Activated CD8-positive, alpha-beta memory T cell treated with anti-CD3 and anti-CD28 coated beads for 24 hours (primary cell): ENCODE data around the gene FAM13C.

Source experiments
- DNase-seq: peaks from one replicate; pipeline ENCODE4 v3.0.0-alpha.2; 2020

FAM13C gene

DNA sequence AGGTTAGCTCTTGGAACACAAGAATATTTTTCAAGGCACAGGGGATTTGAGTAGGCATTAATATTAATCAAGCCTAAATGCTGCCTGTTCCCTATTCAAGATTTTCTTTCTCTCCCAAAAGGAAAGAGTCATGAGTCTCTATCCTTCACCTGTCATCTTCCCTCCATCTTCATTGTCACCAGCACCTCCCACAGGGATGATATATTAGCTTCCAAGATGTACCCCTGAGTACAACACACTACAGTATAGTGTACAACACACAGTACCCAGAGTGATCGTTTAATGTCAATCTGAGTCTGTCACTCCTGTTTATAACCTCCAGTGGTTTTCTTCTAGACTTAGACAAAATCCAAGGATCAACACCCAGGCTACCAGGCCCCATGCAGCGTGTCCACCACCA lies 50.1 kb downstream of the FAM13C start:
- no peak for DNase-seq

DNA sequence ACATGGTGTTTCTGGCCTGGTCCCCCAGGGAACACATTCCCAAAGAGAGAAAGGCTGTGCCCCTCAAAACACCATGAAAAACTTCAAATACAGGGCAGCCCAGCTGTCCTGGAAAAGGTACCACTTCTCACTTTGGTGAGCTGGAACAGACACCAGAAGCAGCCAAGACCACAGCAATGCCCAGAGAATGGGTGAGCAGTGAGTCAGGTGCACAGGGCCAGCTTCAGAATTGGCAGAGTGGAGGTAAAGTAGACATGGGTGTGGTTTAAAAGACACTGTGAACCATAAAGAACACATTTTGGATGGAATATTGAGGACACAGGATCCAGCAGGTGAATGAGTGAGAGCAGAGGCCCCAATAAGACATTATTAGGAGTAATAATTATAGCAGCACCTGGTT lies 51.3 kb downstream of the FAM13C start:
- DNase-seq, result no peak

DNA sequence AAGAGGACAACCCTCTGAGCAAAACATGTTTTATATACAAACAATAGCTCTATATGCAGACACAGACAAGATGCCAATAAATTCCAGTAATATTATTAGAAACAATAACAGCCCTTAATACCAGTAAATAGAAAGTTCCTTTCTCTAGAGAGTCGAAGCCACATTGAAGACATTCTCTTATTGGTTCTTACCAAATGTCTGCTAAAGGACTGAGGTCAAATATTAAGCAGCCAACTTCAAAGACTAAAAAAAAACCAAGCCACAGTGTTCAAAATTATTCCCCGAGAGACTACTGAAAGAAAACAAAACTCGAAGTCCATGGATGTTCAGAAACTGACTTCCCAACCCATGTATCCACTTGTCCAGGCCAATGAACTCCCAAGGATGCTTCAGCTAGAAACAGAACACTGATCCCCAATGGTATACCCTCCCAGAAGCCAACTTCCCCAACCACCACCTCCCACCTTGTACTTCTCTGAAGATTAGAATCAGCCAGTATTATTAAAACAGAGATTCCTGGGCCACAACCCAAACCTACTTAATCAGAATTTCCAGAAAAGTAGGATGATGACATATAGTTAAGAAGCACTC lies 51.9 kb downstream of the FAM13C start:
- DNase-seq, result no peak

DNA sequence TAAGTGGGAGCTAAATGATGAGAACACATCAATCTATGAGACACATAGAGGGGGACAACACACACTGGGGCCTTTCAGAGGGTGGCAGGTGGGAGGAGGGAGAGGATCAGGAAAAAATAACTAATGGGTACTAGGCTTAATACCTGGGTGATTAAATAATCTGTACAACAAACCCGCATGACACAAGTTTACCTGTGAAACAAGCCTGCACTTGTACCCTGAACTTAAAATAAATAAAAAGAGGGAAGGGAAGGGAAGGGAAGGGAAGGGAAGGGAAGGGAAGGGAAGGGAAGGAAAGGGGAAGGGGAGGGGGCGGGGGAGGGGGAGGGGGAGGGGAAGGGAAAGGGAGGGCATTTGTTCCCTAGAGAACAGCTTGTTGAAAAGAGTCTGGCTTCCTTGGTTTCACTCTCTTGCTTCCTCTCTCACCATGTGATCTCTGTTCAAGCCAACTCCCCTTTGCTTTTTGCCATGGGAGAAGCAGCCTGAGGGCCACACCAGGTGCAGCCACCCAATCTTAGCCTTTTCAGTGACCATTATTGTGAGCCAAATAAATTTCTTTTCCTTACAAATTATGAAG lies 57.7 kb downstream of the FAM13C start:
- no peak for DNase-seq

DNA sequence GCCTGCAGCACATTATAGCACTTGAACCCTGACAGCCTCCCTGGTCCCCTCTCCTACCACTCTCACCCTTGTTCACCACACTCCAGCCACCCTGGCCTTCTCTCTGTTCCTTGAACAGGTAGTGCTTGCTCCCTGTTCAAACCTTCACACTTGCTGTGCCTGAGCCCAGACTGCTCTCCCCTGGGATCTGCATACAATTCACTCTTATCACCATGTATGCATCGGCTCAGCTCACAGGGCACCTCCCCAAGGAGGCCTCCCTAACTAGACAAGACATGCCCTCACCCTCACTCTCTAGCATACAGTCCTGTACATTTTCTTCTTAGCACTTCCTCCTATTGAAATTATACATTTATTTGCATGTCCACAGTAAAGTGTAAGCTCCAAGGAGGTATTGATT lies 59.3 kb downstream of the FAM13C start:
- DNase-seq, result no peak

DNA sequence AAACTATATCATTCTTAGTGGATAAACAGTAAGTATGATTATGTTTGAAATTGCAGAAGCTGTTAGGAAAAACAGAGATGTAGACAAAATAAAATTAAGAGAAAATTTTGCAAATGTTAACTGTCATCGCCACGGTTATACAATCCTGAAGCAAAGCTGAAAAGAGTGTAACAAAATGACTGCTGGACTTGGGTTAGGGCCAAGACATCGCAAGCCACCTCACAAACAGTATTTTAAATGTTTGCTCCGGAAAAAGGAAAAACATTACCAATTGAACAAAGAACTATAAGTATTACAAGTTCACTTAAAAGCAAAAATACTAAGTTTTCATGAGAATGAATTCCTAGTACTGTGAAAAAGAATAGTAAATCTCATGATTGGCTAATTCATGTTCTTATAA lies 60.0 kb downstream of the FAM13C start:
- DNase-seq, result no peak

DNA sequence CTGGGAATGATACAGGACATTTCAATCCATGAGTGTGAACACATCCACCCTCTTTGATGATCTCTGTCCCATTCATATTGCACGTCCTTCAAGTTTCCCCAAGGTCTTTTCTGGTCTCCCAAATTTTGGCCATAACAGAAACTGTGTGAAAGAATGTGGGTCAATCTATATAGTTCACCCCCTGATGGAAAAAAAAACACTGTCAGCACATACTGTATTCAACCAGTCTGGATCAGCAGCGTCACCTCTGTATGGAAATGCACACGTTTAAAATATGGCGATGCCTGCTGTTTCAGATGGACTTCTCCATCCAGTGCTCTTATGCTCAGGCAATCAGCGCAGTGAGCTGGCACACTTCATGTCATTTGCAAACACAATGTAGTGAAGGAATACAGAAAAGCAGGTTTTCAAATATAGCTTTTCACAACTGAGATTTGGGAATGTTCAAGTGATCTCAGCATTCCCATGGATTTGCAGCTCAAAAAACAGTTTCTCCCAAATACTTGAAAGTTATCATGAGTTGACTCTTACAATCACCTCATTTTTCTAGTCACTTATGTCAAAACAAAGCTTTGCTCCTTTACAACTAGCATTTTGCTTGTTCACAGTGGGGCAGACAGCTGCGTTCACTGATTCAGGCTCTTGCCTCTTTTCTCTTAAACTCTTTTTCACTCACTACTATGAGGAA lies 61.1 kb downstream of the FAM13C start:
- DNase-seq, result no peak

DNA sequence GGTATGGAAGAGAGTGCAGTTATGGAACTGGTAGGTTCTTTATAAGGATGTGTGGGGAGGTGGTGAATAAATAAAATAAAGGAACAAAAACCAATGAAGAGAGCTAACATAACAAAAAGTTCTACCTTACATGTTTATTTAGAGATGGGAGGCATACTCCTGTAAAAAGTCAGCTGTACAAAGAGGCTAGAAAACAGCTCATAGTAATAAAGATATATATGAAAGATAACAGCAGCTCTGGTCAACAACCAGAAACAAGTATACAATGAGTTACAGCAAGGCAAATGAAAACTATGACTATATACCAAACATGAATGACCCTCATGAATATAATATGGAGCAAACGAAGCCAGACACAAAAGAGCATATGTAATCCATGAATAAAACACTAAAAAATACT lies 62.0 kb downstream of the FAM13C start:
- no peak for DNase-seq

DNA sequence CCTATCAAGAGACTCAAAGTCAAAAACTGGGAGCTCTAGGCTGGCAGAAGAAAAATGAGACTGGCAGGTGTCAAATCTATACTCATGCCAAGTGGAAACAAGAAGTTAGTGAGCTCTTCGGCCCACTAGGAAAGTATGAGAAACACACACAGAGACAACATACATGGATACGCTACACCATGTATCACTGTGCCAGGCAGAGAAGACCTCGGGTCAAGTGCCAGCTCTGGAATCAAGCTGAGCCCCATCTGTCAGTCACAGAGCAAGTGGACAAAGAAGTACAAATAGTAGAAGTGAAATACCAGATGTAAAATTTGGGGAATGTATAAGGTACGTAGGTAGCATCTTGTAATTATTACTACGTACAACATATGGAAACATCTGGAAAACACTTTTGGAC lies 62.4 kb downstream of the FAM13C start:
- no peak for DNase-seq

DNA sequence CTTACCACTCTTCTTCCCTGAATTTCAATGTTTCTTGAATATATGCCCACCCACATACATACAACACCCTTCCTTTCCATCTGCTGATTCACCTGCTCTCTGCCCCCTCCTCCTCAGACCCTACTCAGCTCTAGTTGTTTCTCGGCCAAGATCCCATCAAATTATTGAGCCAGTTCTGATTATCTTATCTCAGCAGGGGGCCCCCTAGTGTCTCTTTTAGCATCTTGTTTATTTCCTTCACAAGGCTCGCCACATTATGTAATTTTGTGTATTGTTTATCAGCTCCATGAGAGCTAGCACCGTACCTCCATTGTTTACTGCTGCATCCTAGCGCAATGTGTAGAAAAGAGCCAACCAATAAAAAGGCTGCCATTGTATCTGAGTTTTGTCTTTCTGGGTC lies 71.9 kb downstream of the FAM13C start:
- DNase-seq, result no peak

DNA sequence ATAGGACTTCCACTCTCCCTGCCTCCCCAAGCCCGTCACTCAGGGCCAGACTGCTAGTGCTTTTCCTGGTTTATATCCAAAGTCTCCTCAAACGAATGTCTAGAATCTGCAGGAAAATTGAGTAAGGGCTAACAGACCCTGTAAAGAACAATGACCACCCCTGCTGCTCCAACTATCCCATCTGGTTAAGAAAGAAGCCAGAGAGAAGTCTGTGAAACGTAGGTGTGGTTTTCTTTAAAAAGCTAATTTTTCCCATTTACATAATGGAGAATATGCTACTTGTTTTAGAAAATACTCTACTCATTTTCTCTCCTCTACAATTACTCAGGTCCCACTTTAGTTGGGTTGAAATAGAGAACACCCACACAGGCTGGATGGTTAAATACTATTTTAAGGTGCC lies 72.5 kb downstream of the FAM13C start:
- DNase-seq, result no peak

DNA sequence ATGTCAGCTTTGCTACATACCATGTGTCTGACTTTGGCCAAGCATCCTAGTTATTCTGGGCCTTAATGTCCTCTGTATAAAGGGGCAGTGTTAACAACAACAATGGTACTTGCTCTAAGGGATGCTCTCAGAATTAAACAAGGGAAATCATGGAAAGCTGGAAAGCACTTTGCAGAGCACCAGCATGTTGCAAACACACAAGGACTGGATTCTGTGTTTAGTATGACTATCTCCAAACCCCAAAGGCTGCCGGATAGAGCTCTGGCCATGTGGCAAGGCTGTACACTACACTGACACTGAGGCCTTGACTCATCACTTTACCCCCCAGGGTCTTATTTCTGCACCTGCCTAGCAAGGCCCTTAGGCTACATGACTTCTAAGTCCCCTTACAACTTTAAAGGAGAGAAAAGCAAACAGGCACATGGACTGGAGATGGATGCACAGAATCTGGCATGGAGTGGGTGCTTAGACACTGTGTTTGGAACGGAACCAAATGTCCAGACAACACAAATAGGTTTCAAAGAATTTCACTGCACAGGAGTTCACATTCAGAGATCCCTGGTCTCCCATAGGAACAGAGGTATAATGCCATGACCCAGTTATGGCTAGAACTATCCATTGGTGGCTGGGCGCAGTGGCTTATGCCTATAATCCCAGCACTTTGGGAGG lies 74.6 kb downstream of the FAM13C start:
- no peak for DNase-seq

DNA sequence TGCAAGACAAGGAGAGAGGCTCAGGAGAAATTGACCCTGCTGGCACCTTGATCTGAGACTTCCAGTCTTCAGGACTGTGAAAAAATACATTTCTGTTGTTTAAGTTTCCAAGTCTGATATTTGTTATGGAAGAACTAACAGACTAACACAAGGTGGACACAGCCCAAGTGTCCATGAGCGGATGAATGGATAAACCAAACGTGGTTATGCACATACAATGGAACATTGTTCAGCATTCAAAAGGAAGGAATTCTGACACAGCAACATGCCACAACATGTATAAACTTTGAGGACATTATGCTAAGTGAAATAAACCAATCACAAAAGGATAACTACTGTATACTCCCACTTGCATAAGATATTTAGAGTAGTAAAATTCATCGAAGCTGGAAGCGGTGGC lies 76.5 kb downstream of the FAM13C start:
- DNase-seq, result no peak

DNA sequence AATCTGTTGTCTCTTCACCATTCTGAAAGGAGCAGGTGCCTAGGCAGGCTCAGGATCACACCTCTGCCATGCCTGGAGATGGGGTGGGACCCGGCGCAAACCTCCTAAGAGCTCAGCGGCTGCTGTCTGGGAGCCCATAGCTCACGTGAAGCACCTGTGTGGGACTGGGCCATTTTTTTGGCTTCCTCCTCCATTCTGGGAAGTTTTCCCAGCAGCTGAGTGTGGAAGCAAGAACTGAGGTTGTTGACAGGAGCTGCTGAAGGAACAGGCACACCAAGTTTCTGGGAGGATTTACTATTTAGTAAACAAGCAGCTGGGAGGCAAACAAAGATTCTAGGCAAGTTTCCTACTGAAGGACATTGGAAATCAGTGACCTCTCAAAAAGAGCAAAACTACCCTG lies 77.3 kb downstream of the FAM13C start:
- DNase-seq, result no peak

DNA sequence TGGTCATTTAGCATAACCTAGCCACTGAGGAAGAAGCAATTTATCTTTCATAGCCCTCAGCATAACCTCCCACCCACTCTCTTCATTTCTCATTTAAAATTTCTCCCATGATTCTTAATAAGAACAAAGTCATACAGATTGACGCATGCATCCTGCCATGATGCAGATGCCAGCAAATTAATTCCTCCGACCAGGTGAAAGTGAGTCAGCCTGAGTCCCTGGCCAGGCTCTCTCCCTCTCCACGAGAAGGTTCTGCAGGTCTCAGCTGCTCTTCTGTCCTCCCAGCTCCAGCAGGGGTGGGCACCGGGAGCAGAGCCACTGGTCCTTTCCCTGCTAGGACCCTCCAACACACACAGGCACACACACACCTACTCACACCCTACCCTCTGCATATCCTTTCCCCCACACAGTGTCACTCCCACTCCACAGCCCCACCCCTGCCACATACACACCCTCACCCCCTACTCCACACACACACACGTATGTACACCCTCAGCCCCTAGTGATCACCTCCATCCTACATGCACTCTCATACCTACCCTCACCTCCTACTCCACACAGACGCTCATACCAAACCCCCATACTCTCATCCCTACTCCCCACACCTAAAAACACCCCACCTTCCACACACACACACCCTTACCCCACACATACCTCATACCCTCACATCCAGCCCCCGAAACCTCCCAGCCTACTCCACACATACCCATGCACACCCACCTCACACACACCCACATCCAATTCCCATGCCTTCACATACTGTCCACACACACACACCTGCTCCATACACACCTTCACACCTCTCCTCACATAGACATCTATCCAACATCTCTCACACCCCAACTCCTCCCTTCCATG lies 78.0 kb downstream of the FAM13C start:
- DNase-seq, result no peak

DNA sequence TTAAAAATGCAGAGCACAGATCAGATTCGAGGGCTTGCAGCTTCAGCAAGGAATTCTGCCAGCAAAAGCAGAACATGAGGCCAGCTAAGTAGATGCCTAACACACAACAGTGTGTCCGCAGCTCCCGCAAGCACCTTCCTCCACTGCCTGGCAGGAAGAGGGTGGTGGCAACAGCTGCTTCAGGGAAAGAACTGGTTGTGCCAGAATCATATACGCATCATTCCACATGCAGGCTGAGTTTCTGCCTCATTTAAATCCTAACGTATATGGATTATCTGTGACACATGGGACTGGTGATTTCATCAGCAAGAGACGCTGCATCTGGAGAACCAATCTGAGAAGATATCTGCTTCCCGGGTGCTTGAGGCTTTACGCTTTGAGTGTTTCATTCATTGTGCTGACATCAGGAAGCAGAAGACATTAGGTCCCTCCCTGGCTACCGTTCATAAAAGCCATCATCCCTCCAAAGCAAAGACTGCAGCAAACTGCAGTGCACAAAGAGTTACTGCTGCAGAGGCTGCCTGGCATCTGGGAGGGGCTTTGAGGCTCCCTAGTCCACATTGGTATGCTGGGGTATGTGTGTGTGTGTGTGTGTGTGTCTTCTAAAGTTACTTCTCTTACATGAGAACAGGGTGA lies 78.8 kb downstream of the FAM13C start:
- no peak for DNase-seq

DNA sequence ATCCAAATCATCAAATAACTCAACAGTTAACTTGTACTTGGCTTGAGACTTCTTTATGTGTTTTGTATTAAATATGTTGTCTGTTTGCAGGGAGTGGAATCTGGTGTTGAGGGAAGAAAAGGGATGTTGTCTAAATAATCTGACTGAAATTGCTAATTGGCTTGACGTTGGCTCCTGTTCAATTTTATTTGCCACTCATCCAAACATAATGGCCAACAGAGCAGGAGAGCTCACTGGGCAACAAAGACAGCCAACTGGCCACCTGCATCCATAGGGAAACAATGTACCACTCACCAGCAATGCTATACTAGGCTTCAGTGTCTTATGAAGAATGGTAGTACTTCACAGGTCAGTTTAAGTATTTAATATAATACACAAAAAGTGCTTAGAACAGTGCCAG lies 80.5 kb downstream of the FAM13C start:
- no peak for DNase-seq

DNA sequence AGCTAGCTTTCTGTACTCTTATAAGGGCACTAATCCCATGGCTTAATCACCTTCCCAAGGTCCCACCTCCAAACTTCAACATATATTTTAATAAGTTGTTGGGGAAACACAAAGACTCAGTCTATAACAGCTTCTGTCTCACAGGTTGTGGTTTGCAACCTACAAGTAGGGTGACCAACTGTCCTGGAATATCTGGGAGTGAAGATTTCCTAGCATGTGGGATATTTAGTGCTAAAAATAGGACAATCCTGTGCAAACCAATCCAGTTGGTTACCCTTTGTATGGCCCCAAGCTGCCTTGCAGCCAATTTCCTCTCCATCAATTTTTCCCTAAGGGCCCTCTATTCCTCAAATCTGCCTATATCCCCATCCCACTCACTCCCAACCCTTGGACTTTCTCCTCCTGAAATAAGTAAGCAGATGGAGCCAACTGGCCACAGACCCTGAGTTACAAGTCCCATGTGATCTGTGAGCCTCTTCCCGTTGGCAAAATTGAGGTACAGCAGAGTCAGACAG lies 82.3 kb downstream of the FAM13C start:
- DNase-seq, result no peak

DNA sequence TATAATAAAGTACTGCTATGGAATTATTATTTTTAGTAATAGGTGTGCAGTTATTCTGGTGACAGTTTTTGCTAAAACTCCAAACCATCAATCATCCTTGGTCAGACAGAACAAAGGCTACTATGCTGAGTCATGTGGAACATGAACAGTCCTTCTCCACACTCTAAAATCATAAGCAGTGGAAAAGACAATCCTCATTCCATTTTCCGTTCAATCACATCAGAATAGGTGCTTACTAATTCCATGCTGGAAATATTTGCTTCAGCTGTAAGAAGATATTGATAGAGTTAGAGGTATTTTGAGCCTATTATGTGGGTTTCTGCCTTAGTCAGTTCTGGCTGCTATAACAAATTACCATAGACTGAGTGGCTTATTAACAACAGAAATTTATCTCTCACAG lies 82.9 kb downstream of the FAM13C start:
- no peak for DNase-seq

DNA sequence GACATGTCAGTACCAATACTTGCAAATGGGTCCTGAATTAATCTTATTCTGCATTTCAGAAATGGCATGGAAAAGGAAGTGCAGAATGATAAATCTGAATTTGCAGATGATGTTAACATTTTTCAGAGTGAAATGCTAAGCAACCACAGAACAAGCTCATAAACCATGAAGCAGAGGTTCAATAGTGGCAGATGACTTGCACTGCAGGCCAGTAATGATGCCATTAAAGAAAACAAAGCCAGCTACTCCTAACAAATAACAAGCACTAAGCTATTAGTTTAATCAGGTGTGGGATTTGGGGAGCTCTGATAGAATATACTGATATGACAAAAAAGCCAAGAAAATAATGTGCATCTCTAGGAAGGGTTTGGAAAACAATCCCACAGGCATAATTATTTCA lies 85.4 kb downstream of the FAM13C start:
- no peak for DNase-seq

DNA sequence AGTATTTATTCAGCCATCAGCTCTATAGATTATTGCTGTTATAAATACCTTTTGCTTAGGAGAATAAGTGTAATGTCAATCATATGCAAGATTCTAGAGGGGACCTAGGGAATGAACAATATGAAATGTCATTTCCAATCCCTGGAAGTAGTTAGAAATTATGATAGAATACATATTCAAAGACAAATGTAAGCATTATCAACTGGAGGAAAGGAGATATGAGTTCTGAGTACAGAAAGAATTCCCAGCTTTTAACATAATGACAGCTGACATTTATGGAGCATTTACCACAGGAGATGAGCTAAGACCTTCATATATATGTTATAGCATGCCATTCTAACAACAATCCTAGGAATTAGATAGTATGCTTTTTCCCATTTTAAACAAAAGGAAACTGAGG lies 86.2 kb downstream of the FAM13C start:
- DNase-seq, result no peak

DNA sequence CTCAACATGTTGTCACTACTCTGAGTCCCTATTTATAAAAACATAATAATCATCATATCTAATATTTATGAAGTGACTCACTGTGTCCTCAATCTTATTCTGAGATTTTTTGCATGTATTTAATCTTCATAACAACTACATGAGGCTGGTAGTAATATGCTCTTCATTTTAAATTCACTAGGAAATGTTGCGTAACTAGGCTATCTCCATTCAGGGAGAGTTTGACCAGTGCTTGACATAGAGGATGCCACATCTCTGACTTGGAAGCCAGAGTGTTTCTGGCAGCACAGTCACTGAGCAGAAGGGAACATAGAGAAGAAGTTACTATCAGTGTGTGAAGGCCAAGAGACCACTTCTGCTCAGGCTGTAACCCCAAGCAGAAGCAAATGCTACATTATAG lies 88.9 kb downstream of the FAM13C start:
- DNase-seq, result no peak

DNA sequence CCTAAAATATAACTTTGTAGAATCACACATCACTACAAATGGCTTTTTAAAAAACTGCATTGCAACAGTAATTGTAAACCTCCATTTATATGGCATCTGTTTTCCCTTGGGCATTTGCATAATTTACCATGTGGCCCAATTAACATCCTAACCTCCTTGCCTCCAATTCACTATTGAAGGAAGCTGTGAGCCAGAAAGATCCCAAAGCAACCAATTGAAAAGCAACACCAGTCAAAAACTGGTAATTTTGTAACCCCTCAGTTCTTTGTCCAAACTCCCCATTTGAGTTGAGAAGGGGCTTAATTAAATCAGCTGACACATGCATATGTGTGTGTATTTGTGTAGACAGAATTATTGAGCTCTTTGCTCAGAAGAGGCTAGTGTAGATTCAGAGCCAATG lies 90.3 kb downstream of the FAM13C start:
- no peak for DNase-seq
